GM18867 (cell line): ENCODE measurements around the gene UBE2E2.

Source experiments
- ATAC-seq: cut with Tn5 transposase; IDR thresholded peaks from one replicate; pipeline ENCODE4 v1.9.1; 2021; ENCODE audit warnings: mild to moderate bottlenecking, moderate library complexity; ENCODE audit not compliant: unreplicated experiment

UBE2E2 gene

DNA sequence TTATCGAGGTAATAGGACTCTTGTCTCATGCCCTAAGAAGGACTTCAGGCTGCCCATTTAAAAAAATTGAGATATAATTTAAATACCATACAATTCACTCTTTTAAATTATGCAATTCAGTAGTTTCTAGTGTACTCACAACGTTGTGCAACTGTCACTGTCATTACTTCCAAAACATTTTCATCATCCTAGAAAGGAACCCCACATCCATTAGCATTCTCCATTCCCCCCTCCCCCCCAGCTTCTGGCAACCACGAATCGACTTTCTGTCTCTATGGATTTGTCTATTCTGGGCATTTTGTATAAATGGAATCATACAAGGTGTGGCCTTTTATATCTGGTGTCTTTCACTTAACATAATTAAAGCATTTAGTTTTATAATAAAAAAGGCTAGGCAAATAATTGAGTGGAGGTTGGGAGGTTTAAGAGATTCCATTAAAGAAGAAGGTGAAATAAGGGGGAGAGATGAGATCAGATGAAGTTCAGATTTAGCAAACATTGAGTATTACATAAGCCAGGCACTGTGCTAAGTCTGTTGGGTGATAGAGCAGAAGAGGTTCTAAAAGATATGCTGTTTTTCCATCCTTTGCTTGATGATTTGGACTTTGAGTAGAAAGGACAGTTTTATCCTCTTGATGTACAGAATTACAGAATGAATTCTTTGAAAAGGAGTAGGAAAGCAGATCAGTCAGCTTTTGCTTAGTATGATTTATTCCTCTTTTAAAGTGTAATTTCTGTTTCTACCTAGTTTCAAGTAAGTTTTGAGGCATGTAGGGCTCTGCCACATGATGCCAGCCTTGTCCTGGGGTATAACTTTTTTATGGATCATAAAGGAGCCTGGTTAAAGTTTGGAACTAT is 36.3 kb downstream of the UBE2E2 start:
- ATAC-seq: no peak

DNA sequence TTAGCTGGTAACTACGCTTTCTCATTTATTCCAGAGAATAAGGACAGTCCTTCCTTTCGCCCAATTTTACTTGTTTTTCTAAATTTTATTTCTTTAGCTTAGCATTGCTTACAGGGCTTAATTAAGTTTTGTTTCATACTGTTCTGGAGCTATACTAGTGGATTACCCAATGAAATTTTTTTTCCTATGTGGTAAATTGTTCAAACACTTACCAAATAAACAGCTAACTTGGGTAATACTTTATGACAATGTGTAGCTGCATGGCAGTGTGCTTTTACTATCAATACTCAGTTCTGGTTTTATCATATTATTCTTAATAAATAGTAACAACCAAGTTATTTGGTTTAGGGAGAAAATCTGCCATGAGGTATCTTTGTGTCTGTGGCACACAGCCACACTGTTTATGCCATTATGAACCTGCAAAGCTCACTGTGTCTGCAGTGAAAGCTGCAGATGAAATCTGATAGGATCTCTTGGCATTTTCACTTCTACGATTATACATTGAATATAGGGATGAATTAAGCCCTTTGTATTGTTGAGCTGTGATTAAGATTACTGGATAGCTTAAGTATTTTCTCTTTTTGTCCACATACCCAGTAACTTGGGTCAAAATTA is 37.2 kb downstream of the UBE2E2 start:
- ATAC-seq: no peak

DNA sequence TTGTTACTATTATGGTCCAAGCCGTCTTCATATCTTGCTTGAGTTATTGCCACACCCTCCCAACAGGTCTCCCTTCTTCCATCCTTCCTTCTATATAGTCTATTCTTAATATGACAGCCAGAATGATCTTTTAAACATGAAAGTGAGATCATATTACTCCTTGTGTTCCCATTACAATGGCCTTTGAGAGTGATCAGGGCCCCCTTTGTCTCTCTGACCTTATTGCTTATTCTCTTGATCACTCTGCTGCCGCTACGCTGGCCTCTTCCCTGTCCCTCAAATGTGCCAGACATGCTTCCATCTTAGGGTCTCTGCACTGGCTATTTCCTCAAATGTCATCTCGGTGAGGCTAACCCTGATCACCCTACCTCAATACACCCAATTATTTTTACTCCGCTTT is 38.1 kb downstream of the UBE2E2 start:
- no peak for ATAC-seq

GRCh38 chr3:23242106-23242505 is 39.0 kb downstream of the UBE2E2 start:
- no peak for ATAC-seq

- no peak for ATAC-seq
Measured at GRCh38 chr3:23244324-23245041, 41.4 kb downstream of the UBE2E2 start.

GRCh38 chr3:23246651-23247050 is 43.5 kb downstream of the UBE2E2 start:
- ATAC-seq: no peak

- no peak for ATAC-seq
Measured at GRCh38 chr3:23248594-23249131, 45.5 kb downstream of the UBE2E2 start.

- ATAC-seq: no peak
Measured at GRCh38 chr3:23249961-23250360, 46.8 kb downstream of the UBE2E2 start.

GRCh38 chr3:23252122-23252521 is 49.0 kb downstream of the UBE2E2 start:
- ATAC-seq: no peak

- ATAC-seq: peak; percentile 81
Measured at GRCh38 chr3:23253214-23253613, 50.1 kb downstream of the UBE2E2 start.

DNA sequence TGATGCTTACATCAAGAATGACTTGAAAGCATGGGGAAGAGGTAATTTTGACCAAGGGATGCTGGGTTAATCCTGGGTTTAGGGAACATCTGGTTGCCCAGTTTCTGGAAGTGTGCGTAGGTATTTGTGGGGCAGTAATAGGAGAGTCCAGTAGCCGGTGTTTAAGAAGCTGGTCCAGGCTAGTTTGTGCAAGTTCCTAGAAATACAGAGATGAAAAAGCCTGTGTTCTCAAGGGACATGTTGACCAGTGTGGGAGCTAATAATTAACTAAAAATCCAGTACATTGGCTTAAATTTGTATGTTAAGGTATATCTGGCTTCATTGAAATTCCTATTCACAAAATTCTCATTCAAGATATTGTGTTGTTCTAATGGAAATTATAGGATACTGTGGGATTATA is 51.2 kb downstream of the UBE2E2 start:
- ATAC-seq: no peak

- ATAC-seq: no peak
Measured at GRCh38 chr3:23254835-23255234, 51.7 kb downstream of the UBE2E2 start.

DNA sequence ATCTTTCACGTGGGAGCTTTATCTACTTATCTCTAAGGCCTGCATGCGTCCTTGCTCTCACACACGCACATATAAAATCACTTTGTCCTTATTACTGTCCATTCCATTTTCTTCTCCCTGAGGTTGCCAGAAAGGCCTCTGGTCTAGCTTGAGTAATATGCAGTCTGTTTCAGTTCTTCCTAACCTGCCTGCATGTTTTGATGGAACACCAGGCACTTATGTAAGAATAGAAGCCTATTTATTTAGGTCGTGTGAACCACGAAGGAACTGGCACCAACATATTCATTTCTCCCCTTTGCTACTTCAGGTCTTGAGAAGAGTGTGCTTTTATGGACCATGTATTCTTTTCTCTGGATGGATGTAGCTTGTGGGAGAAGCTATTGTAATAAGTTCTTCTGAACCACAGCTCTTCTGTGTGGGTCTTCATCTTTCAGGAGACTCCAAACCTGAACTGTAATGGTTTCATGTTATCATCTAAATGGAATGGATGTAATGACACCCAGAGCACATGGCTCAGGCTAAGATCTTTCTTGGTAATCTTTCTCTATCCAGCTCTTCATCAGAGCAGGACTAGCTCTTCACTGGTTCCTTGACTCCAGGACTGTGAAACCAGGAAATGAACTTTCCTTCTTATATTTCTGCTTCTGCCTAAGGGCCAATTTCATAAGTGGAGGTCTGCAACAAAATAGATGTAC is 53.8 kb downstream of the UBE2E2 start:
- ATAC-seq: no peak

- no peak for ATAC-seq
Measured at GRCh38 chr3:23258110-23258509, 55.0 kb downstream of the UBE2E2 start.

DNA sequence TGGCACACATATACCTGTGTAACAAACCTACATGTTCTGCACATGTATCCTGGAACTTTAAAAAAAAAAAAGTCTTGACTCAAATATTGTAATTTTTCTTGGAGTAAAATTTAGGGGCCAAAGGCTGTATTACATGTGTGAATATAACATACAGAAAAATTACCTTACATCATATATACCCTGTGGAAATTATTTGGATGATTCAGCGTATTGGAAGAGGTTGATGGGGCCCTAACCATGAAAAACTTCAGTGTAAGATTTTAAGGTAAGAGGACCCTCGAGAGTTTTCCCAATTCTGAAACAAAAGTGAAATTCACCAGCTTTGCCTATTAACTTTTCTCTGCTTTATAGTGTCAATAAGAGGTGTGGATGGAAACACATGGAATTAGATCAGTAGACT is 56.4 kb downstream of the UBE2E2 start:
- no peak for ATAC-seq

- no peak for ATAC-seq
Measured at GRCh38 chr3:23262766-23263165, 59.6 kb downstream of the UBE2E2 start.

- ATAC-seq: no peak
Measured at GRCh38 chr3:23263796-23264195, 60.7 kb downstream of the UBE2E2 start.

- ATAC-seq: no peak
Measured at GRCh38 chr3:23264413-23264812, 61.3 kb downstream of the UBE2E2 start.

- ATAC-seq: no peak
Measured at GRCh38 chr3:23270423-23270822, 67.3 kb downstream of the UBE2E2 start.

DNA sequence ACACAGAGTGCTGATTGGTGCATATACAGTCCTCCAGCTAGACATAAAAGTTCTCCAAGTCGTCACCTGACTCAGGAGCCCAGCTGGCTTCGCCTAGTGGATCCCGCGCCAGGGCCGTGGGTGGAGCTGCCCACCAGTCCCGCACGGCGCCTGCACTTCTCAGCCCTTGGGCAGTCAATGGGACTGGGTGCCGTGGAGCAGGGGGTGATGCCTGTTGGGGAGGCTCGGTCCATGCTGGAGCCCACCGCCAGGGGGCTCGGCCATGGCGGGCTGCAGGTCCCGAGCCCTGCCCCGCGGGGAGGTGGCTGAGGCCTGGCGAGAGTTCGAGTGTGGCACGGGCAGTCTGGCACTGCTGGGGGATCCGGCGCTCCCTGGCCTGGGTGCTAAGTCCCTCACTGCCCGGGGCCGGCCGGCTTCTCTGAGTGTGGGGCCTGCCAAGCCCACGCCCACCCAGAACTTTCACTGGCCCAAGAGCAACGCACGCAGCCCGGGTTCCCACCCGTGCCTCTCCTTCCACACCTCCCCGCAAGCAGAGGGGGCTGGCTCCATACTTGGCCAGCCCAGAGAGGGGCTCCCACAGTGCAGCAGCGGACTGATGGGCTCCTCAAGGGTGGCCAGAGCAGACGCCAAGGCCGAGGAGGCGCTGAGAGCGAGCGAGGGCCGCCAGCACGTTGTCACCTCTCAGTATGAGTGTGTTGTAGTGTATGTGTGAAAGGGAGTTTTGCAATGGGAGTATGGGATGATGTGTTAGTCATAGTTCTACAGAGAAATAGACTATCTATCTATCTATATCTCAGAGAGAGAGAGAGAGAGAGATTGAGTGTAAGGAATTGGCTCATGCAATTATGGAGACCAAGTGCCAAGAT is 69.0 kb downstream of the UBE2E2 start:
- no peak for ATAC-seq
